ENCODE results near the gene RNF14.
A peak's percentile ranks its signal among the peaks of the same experiment; 100 is the strongest.

RNF14 gene

DNA sequence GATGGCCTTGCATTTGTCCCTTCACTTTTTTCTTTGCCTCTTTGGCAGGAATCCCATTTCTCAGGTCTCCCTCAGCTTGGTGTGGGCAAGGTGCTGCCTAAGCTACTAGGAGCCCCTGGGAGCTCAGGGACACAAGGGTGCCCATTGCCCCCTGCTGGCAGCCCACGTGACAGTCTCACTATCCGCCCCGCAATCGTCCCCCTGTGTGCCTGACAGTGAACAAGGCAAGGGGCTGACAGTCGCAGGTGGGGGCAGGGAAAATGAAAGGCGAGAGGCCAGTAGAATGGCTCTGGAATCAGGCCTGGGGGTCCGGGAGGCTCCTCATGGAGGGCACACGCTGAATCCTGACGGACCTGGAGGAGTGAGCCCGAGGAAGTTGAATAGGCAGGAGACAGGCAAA, 8.9 kb upstream of the RNF14 start:
- no peaks in the 10 kb centered on the region for H3K27me3 ChIP-seq (ENCODE audit: insufficient read depth, low read length, poor library complexity, severe bottlenecking)

GRCh38 chr5:141960449-141961323, 8.2 kb upstream of the RNF14 start:
- no peaks in the 10 kb centered on the region for H3F3A ChIP-seq (ENCODE audit: low read depth)
- peak overlapping the region; percentile 51 for H3K4me2 ChIP-seq (ENCODE audit: low read depth, low read length, poor library complexity, severe bottlenecking)
- H2AFZ ChIP-seq (ENCODE audit: low read length) = peak overlapping the region; percentile 54
- H3K79me2 ChIP-seq (ENCODE audit: insufficient read depth, low read length) = no peaks in the 10 kb centered on the region
- no peaks in the 10 kb centered on the region for H3K27me3 ChIP-seq (ENCODE audit: insufficient read depth, low read length, poor library complexity, severe bottlenecking)
- no peaks in the 10 kb centered on the region for H4K20me1 ChIP-seq (ENCODE audit: insufficient read depth, low read length, poor library complexity, severe bottlenecking)
- peak overlapping the region; percentile 39 for H3K9ac ChIP-seq (ENCODE audit: low read depth, low read length, poor library complexity, severe bottlenecking)
- H3K9me3 ChIP-seq (ENCODE audit: insufficient read depth, low read depth, low read length) = no peaks in the 10 kb centered on the region
- H3K36me3 ChIP-seq (ENCODE audit: insufficient read depth, low read length) = no peaks in the 10 kb centered on the region
- H3K9me2 ChIP-seq (replicated peaks; ENCODE audit: low read depth, low read length) = no peaks in the 10 kb centered on the region
- peak overlapping the region; percentile 18 for H3K4me3 ChIP-seq (ENCODE audit: low read length, poor library complexity, severe bottlenecking)
- H3K4me1 ChIP-seq (ENCODE audit: insufficient read depth, low read length, poor library complexity, severe bottlenecking) = peaks cover 38% of the 10 kb centered on the region
- TF ChIP-seq EZH2phosphoT487 (IDR thresholded peaks at IDR 0.05; ENCODE audit: borderline replicate concordance) (no peak), CTCF (conservative IDR thresholded peaks at IDR 0.05; ENCODE audit: low read length) (peak; percentile 83)

More for the DNA sequence above, 8.9 kb upstream of the RNF14 start:
- Histone ChIP-seq H3K9me2 (replicated peaks; ENCODE audit: low read depth, low read length) (no peaks in the 10 kb centered on the region), H3K4me1 (ENCODE audit: insufficient read depth, low read length, poor library complexity, severe bottlenecking) (peaks cover 38% of the 10 kb centered on the region), H3F3A (ENCODE audit: low read depth) (no peaks in the 10 kb centered on the region), H3K36me3 (ENCODE audit: insufficient read depth, low read length) (no peaks in the 10 kb centered on the region), H2AFZ (ENCODE audit: low read length) (no peak overlapping the region), H3K4me3 (ENCODE audit: low read length, poor library complexity, severe bottlenecking) (no peak overlapping the region), H3K79me2 (ENCODE audit: insufficient read depth, low read length) (no peaks in the 10 kb centered on the region), H3K9me3 (ENCODE audit: insufficient read depth, low read depth, low read length) (no peaks in the 10 kb centered on the region), H4K20me1 (ENCODE audit: insufficient read depth, low read length, poor library complexity, severe bottlenecking) (no peaks in the 10 kb centered on the region), H3K4me2 (ENCODE audit: low read depth, low read length, poor library complexity, severe bottlenecking) (peak overlapping the region; percentile 88), H3K9ac (ENCODE audit: low read depth, low read length, poor library complexity, severe bottlenecking) (no peak overlapping the region)
- TF ChIP-seq EZH2phosphoT487 (IDR thresholded peaks at IDR 0.05; ENCODE audit: borderline replicate concordance) (no peak), CTCF (conservative IDR thresholded peaks at IDR 0.05; ENCODE audit: low read length) (peak; percentile 70)

GRCh38 chr5:141961466-141961865, 7.4 kb upstream of the RNF14 start:
- Histone ChIP-seq H3K79me2 (ENCODE audit: insufficient read depth, low read length) (no peaks in the 10 kb centered on the region), H3F3A (ENCODE audit: low read depth) (no peaks in the 10 kb centered on the region), H3K27me3 (ENCODE audit: insufficient read depth, low read length, poor library complexity, severe bottlenecking) (no peaks in the 10 kb centered on the region), H2AFZ (ENCODE audit: low read length) (peak overlapping the region; percentile 54), H4K20me1 (ENCODE audit: insufficient read depth, low read length, poor library complexity, severe bottlenecking) (no peaks in the 10 kb centered on the region), H3K9me3 (ENCODE audit: insufficient read depth, low read depth, low read length) (no peaks in the 10 kb centered on the region), H3K9ac (ENCODE audit: low read depth, low read length, poor library complexity, severe bottlenecking) (peak overlapping the region; percentile 39), H3K4me2 (ENCODE audit: low read depth, low read length, poor library complexity, severe bottlenecking) (peak overlapping the region; percentile 51), H3K4me3 (ENCODE audit: low read length, poor library complexity, severe bottlenecking) (peak overlapping the region; percentile 18), H3K36me3 (ENCODE audit: insufficient read depth, low read length) (no peaks in the 10 kb centered on the region), H3K4me1 (ENCODE audit: insufficient read depth, low read length, poor library complexity, severe bottlenecking) (peaks cover 38% of the 10 kb centered on the region), H3K9me2 (replicated peaks; ENCODE audit: low read depth, low read length) (no peaks in the 10 kb centered on the region)
- TF ChIP-seq CTCF (conservative IDR thresholded peaks at IDR 0.05; ENCODE audit: low read length) (no peak), EZH2phosphoT487 (IDR thresholded peaks at IDR 0.05; ENCODE audit: borderline replicate concordance) (no peak)
